HG03439 (cell line): ENCODE data around the gene SLC4A3.
A peak's percentile ranks its signal among the peaks of the same experiment; 100 is the strongest.

Source experiments
- ATAC-seq: cut with Tn5 transposase; IDR thresholded peaks from one replicate; pipeline ENCODE4 v1.9.1; 2021; ENCODE audit warnings: mild to moderate bottlenecking, moderate library complexity; ENCODE audit not compliant: unreplicated experiment

SLC4A3 gene, protein sequence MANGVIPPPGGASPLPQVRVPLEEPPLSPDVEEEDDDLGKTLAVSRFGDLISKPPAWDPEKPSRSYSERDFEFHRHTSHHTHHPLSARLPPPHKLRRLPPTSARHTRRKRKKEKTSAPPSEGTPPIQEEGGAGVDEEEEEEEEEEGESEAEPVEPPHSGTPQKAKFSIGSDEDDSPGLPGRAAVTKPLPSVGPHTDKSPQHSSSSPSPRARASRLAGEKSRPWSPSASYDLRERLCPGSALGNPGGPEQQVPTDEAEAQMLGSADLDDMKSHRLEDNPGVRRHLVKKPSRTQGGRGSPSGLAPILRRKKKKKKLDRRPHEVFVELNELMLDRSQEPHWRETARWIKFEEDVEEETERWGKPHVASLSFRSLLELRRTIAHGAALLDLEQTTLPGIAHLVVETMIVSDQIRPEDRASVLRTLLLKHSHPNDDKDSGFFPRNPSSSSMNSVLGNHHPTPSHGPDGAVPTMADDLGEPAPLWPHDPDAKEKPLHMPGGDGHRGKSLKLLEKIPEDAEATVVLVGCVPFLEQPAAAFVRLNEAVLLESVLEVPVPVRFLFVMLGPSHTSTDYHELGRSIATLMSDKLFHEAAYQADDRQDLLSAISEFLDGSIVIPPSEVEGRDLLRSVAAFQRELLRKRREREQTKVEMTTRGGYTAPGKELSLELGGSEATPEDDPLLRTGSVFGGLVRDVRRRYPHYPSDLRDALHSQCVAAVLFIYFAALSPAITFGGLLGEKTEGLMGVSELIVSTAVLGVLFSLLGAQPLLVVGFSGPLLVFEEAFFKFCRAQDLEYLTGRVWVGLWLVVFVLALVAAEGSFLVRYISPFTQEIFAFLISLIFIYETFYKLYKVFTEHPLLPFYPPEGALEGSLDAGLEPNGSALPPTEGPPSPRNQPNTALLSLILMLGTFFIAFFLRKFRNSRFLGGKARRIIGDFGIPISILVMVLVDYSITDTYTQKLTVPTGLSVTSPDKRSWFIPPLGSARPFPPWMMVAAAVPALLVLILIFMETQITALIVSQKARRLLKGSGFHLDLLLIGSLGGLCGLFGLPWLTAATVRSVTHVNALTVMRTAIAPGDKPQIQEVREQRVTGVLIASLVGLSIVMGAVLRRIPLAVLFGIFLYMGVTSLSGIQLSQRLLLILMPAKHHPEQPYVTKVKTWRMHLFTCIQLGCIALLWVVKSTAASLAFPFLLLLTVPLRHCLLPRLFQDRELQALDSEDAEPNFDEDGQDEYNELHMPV

DNA sequence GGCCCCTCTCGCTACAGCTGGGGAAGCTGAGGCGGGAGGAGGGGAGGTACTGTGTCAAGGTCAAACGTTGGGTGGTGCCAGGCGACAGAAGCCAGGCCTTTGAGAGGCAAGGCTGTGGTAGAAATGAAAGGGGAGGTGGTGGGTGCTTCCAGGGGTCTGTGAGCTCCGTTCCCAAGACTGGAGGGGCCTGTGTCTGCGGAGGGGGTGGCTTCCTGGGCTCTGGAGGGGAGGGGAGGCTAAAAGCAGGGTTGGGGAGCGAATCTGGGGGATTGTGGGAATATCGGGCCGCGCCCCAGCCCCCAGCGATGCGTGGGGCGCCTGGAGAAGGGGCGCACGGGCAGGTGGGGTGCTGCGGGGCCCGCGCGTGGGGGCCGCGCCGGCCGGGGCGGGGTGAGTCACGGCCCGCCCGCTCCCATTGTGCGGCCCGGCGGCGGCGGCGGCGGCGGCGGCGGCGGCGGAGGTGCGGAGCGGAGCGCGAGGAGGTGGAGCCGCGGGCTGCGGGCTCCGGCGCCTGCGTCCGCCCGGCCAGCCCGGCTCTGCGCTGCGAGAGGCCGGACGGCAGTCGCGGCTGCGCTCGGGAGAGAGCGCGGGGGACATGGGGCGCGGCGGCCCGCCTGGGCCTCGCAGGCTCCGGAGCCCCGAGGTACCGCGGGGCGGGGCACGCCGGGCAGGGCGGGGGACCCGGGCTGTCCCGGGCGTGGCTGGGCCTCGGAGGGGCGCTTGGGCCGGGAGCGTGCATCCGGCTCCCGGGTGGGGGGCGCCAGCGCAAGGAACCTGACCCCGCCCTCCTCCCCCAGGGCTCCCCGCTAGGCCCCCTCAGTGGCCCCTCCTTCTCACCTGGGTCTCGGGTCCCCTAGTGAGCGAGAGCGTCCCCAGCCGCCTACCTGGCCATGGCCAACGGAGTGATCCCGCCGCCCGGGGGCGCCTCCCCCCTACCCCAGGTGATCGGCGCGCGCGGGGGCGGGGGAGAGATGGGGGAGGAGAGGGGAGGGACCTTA is at the start of gene SLC4A3:
Gene SLC4A3 (plus strand): TSS at position 528 of the 998 bp plus-strand sequence. CDS start 363 bp downstream, at position 891.
- ATAC-seq = no peak

DNA sequence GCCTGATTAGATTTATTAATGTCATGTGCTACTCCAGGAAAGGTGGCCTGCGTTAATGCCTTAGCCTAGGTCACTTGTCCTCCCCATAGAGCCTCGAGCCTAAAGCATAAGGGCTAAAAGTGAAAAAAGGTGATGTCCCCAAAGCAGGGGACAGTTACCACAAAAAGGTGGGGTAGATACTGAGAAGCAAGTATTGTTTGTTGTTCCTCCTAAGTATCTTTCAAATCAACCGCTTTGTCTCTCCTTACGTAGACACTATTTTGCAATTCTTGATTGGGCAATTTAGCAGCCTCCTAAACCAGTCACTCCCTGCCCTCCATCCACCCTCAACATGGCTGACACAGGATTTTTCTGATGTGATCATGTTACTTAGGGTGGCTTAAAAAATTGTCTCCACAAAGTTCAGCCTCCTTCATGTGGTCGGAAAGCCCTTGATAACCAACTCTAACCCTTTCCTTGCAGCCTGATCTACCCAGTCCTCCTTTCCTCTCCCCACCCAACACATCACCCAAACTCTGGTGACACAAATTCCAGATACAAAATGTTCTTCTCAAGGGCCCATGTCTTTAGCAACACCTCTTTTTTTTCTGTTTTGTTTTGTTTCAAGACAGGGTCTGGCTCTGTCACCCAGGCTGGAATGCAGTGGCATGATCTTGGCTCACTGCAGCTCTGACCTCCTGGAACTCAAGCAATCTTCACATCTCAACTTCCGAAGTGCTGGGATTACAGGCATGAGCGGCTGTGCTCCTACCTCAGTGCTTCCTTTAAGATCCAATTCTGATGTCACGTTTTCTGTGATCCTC is 48.4 kb upstream of the SLC4A3 start:
- ATAC-seq = no peak

DNA sequence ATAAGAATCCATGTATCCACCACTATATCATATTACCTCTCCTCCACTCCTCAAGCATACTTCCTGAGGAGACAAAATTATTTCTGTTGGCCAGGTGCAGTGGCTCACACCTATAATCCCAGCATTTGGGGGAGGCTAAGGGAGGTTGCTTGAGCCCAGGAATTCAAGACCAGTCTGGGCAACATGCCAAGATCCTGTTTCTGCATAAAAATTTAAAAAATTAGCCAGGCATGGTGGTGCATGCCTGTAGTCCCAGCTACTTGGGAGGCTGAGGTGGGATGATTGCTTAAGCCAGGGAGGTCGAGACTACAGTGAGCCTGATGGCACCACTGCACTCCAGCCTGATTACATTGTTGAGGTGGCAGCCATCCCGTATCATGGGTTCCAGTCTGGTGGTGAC is 46.1 kb upstream of the SLC4A3 start:
- no peak for ATAC-seq

DNA sequence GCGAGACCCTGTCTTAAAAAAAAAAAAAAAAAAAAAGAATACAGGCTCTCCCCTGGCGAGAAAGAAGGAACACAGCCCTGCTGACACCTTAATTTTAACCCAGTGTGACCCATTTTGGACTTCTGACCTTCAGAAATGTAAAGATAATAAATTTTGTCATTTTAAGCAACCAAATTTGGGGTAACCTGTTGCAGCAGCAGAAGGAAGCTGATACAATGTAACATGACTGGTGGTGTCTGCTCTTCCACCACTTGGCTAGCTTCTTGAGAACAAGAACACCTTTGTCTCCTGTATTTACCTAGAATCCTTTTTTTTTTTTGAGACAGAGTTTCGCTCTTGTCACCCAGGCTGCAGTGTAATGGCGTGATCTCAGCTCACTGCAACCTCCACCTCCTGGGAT is 36.3 kb upstream of the SLC4A3 start:
- ATAC-seq = no peak

DNA sequence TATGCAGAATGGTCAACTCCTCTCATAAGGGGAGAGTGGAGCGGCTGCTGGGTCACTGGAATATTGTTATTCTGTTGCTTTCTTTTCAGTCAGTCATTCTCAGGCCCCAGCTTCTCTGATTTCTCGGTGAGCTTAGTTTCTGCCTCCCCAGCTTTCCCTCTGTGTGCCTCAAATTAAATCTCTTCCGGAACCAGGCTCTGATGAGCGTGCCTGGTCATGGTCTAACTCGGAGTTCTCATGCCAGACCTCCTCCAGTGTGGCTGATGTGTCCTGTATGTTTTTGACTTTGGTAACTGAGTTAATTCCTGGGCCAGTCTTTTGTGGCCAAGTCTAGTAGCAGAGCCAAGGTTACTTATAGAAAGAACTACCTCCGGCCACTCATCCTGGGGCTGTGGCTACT is 34.7 kb upstream of the SLC4A3 start:
- no peak for ATAC-seq

DNA sequence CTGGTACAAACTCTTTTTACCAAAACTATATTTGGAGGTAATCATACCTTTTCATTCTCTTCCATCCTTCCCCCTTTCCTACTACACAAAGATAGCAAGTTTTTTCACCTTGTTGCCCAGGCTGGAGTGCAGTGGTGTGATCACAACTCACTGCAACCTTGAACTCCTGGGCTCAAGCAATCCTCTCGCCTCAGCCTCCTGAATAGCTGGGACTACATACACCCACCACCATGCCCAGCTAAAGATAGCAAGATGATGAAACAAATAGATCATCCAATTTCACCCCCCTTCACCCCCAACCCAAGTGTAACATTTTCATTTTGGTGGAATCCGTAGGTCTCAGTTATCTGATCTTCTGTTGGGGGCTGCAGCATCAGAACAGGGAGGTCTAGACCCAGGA is 34.3 kb upstream of the SLC4A3 start:
- no peak for ATAC-seq

DNA sequence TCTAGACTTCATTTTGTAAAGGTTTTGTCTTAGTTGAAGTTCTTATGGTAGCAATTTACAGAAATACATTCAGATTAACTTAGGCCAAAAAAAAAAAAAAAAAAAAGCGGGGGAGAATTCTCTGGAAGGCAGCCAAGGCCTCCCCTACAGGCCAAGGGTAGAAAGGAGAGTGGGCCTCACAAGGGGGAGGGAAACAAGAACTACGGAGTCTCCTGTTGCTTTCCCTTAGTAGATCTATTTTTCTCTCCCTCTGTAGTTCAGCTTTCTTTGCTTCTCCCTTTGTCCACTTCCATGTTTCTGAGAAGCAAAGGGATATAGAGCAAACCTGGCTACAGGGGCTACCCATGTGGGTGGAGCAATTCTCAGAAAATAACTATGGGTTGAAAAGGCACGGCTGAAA is 32.2 kb upstream of the SLC4A3 start:
- no peak for ATAC-seq

DNA sequence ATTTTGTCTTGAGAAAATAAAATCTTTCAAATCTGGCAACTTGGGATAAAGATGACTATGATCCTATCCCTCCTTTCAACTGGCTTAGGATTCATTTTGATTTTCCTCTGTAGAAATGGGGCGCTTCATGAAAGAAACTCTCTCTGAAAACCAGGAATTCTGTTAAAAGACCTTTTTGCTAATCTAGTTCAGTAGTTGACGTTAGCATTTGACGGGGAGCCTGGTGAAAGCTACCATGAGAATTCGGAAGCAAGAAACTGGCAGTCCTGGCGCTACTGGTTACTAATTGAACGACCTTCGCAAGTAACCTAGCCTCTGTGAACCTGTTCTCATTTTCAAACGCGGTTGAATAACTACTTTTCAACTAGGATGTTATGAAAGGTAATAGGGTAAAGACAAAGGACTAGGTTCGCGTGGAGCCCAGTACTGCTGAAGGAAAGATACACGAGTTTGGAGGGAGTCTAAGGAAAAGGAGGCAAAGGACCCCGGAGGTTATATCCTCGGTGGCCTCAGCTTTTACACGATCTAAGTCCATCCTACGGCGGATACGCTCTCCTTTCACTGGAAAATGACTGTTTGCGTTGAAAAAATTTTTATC is 30.4 kb upstream of the SLC4A3 start:
- peak; percentile 3 for ATAC-seq

DNA sequence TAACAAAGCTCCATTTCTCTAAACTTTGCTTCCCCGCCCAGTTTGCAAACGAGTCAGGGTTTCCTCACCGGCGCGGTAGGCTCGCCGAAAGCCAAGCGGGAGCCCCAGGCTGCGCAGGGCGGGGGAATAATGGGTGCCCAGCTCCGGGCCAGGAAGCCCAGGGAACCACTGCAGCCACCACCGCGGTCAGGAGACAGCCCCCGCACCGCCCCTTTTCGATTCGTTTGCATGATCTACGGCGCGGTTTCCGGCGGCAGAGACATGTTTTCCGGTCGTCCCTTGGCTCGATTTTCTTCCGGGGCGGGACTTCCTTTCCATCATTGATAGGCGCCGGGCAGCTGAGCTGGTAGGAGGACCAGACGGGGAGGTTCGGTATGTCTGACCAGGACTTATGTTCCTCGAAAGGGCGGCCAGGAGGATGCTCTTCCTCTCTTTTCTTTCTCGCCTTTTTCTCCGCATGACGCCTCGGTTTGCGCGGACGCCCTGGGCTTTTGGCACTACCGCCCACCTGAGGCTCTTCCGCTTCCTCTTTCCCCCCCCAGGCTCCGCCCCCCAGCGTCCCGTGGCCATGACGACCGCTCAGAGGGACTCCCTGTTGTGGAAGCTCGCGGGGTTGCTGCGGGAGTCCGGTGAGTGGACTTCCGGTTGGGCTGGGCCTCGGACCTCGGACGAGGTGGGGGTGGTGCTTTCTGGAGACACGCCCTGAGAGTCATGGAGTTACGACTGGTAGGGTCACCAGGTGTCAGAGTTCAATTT is 29.7 kb upstream of the SLC4A3 start, which contains the start of gene STK11IP:
Gene STK11IP (plus strand): TSS at position 306 of the 756 bp plus-strand sequence. CDS start 263 bp downstream, at position 569.
- ATAC-seq = peak; percentile 91

DNA sequence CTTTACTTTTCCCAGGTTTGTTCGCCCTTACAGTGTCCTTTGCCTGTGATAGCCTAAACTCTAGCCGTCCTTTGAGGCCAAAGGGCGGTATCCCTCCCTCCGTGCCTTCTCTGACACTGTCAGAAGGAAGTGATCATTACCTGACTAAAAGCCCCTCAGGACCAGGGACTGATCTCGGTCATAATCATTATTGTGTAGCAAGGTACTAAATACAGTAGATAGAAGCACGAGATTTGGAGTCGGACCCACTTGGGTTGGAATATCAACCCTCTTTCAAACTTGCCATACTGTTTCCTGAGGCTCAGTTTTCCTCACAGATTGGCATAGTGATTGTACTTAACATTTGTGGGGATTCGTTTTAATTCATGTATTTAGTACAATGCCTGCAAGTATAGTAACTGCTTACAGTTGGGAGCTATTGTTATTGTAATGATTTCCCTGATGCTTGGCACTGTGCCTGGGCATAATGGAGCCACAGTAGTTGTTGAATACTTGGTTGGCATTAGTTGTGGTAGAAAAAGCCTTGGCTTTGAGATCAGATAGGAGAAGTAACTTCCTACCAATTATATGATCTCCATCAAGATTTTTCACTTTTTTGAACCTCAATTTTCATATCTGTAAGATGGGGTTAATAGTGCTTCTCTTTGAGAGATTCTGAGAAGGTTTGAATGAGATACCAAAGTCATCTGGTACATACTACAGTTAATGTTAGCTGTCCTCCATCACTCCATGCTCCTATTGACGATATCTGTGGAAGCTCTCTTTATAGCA is 28.9 kb upstream of the SLC4A3 start:
- ATAC-seq = no peak

DNA sequence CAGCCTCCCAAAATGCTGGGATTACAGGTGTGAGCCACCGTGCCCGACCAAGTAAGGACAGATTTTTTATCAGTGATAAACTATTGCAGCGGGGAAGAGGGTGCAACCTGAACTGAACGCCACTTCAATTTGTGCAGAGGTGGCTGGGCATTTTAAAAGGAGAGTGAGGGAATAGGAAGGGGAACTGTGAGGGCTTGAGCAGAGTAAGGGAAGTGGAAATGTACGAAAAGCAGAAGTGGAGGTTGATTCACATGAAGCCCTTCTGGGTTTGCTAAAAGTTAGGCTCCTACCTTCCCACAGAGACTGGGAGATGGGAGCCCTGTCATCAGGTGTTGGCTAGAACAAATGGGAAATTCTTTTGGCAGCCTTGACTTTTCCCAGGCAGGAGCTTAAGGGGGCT is 23.7 kb upstream of the SLC4A3 start:
- no peak for ATAC-seq

DNA sequence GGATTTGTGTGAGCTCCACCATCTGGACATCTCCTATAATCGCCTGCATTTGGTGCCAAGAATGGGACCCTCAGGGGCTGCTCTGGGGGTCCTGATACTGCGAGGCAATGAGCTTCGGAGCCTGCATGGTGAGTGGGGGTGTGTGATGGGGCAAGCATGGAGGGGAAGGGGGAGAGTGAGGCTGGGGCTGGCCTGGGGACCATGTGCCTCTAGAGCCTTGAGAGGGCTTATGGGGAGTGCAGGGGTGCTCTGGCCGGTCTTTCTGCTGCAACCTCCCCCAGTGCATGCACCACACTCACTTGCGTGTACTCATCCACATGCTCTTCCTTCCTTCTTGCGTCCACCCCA is 21.8 kb upstream of the SLC4A3 start:
- no peak for ATAC-seq

DNA sequence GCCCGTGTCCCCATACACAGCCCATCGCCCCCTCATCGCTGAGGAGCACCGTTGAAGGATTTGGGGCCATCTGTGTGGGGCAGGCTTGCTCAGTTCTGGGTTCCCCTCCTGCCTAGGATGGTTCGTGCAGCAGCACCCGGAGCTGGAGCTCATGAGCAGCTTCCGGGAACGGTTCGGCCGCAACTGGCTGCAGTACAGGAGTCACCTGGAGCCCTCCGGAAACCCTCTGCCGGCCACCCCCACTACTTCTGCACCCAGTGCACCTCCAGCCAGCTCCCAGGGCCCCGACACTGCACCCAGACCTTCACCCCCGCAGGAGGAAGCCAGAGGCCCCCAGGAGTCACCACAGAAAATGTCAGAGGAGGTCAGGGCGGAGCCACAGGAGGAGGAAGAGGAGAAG is 19.5 kb upstream of the SLC4A3 start:
- ATAC-seq = no peak

DNA sequence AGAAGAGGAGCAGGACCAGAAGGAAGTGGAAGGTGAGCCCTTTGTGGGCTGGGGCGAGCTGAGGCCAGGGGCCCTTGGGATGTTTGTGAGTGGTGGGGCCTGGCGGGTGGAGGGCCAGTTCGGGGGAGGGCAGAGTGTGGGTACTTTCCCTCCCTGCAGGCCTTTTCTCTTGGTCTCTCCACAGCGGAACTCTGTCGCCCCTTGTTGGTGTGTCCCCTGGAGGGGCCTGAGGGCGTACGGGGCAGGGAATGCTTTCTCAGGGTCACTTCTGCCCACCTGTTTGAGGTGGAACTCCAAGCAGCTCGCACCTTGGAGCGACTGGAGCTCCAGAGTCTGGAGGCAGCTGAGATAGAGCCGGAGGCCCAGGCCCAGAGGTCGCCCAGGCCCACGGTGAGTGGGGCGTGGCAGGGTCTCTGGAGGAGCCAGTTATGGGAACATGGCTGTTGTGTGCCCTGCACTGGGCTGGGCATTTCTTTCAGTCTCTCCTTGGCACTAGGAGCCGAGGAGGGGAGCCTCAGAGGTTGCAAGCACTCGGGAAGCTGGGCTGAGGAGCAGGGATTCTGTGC is 18.9 kb upstream of the SLC4A3 start:
- no peak for ATAC-seq

DNA sequence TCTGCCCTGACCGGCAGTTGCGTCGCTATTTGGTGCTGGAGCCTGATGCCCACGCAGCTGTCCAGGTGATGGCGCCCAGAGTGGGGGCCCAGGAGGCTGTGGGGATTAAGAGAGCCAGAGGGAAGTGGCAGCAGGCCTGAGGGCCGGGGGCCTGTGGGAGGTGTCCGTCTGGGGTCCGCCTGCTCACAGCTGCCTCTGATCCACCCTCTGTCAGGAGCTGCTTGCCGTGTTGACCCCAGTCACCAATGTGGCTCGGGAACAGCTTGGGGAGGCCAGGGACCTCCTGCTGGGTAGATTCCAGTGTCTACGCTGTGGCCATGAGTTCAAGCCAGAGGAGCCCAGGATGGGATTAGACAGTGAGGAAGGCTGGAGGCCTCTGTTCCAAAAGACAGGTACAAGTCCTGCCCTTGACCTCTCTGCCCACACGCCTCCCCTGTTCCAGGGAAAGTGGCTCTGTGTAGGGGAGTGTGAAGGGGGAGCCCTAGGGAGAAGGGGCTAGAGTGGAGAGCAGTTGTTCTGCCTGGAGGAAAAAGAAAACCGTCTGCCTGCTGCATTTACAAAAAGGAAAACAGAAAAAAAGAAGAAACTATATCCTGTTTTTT is 18.2 kb upstream of the SLC4A3 start:
- no peak for ATAC-seq

DNA sequence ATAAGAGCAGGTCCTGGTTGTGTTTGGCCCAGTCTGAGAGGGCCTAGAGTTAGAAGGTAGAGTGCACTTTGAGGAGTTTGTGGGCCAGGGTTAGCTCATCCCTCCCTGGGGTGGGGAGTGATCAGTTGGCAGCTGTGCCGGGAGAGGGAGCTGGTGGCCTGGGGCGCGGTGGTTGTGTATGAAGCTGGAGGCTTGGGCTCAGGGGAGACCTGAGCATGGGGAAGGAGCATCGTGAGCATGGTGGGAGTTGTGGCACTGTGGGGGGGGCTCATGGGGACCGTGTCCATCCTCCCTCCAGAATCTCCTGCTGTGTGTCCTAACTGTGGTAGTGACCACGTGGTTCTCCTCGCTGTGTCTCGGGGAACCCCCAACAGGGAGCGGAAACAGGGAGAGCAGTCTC is 16.1 kb upstream of the SLC4A3 start:
- no peak for ATAC-seq
